Neuronal stem cell (in vitro differentiated cells): ENCODE measurements around the gene NOP16.
A peak's percentile ranks its signal among the peaks of the same experiment; 100 is the strongest.

ENCODE experiments used
- DNase-seq: peaks from one replicate; pipeline ENCODE4 v3.0.0-alpha.2; 2013; ENCODE audit warnings: low spot score
- H2AFZ ChIP-seq: one replicate; pipeline ENCODE4 v1.6.1; 2013; ENCODE audit warnings: mild to moderate bottlenecking, low read length, inconsistent platforms
- H2AK5ac ChIP-seq: 2 replicates; pipeline ENCODE4 v1.6.1; 2013; ENCODE audit warnings: low read depth, mild to moderate bottlenecking, inconsistent platforms, low read length, moderate library complexity, mixed read lengths
- H2BK120ac ChIP-seq: 2 replicates; pipeline ENCODE4 v1.6.1; 2013; ENCODE audit warnings: low read depth, mild to moderate bottlenecking, inconsistent platforms, low read length, moderate library complexity, mixed read lengths
- H2BK12ac ChIP-seq: one replicate; pipeline ENCODE4 v1.6.1; 2013; ENCODE audit warnings: low read length, inconsistent platforms
- H2BK15ac ChIP-seq: 2 replicates; pipeline ENCODE4 v1.6.1; 2013; ENCODE audit warnings: mild to moderate bottlenecking, low read length, inconsistent platforms, mixed read lengths
- H2BK5ac ChIP-seq: one replicate; pipeline ENCODE4 v1.6.1; 2013; ENCODE audit warnings: inconsistent platforms, mild to moderate bottlenecking, low read length, moderate library complexity
- H3K14ac ChIP-seq: one replicate; pipeline ENCODE4 v1.6.1; 2013; ENCODE audit warnings: low read length, inconsistent platforms
- H3K18ac ChIP-seq: 2 replicates; pipeline ENCODE4 v1.6.1; 2013; ENCODE audit warnings: low read length, inconsistent platforms
- H3K23ac ChIP-seq: 2 replicates; pipeline ENCODE4 v1.6.1; 2013; ENCODE audit warnings: low read depth, mild to moderate bottlenecking, mixed read lengths, low read length, inconsistent platforms; ENCODE audit not compliant: poor library complexity
- H3K27ac ChIP-seq: replicated peaks from 3 replicates; pipeline ENCODE4 v1.5.1; 2013; ENCODE audit warnings: low read length, inconsistent platforms
- H3K27me3 ChIP-seq, 3 experiments: 2 replicates each; pipeline ENCODE4 v1.6.1; 2013; ENCODE audit warnings: low read length in 3 of 3, mild to moderate bottlenecking in 2 of 3, inconsistent platforms in 1 of 3, low read depth in 1 of 3, mixed read lengths in 1 of 3, moderate library complexity in 1 of 3; ENCODE audit not compliant: control insufficient read depth in 3 of 3, insufficient read depth in 3 of 3
- H3K36me3 ChIP-seq, 2 donors: replicated peaks in 1 of 2; 2 replicates each; pipeline ENCODE4 v1.6.1; 2013; ENCODE audit warnings: low read length in 2 of 2; ENCODE audit not compliant: control insufficient read depth in 2 of 2, insufficient read depth in 2 of 2
- H3K4ac ChIP-seq: 2 replicates; pipeline ENCODE4 v1.6.1; 2013; ENCODE audit warnings: inconsistent platforms, mild to moderate bottlenecking, low read length, moderate library complexity
- H3K4me1 ChIP-seq, 2 donors: 1 replicate in 1 of 2; 2 replicates in 1 of 2; pipeline ENCODE4 v1.6.1; 2013; ENCODE audit warnings: low read length in 2 of 2, low read depth in 1 of 2; ENCODE audit not compliant: control insufficient read depth in 2 of 2, insufficient read depth in 1 of 2
- H3K4me2 ChIP-seq: one replicate; pipeline ENCODE4 v1.6.1; 2013; ENCODE audit warnings: mild to moderate bottlenecking, low read length, inconsistent platforms; ENCODE audit not compliant: insufficient read depth, poor library complexity, severe bottlenecking
- H3K4me3 ChIP-seq, 2 donors: 2 replicates each; pipeline ENCODE4 v1.5.1; 2013; ENCODE audit warnings: low read length in 2 of 2, mild to moderate bottlenecking in 2 of 2, inconsistent platforms in 1 of 2, moderate library complexity in 1 of 2
- H3K79me1 ChIP-seq: one replicate; pipeline ENCODE4 v1.6.1; 2013; ENCODE audit warnings: low read depth, mild to moderate bottlenecking, inconsistent platforms, low read length, moderate library complexity
- H3K9ac ChIP-seq: one replicate; pipeline ENCODE4 v1.6.1; 2013; ENCODE audit warnings: mild to moderate bottlenecking, low read depth, low read length, inconsistent platforms; ENCODE audit not compliant: poor library complexity
- H3K9me3 ChIP-seq, 2 donors: replicated peaks in 1 of 2; 2 replicates each; pipeline versions ENCODE3 to v1.6.1; 2013; ENCODE audit warnings: low read length in 2 of 2, mild to moderate bottlenecking in 2 of 2, inconsistent platforms in 1 of 2, low read depth in 1 of 2, mixed read lengths in 1 of 2, moderate library complexity in 1 of 2; ENCODE audit not compliant: control insufficient read depth in 2 of 2, insufficient read depth in 1 of 2
- H4K8ac ChIP-seq: one replicate; pipeline ENCODE4 v1.6.1; 2013; ENCODE audit warnings: low read depth, mild to moderate bottlenecking, inconsistent platforms, low read length, moderate library complexity
- H4K91ac ChIP-seq: one replicate; pipeline ENCODE4 v1.6.1; 2013; ENCODE audit warnings: low read length, low read depth, mild to moderate bottlenecking, inconsistent platforms; ENCODE audit not compliant: poor library complexity
- WGBS, 2 donors: extraction: QIAGEN DNeasy Blood & Tissue Kit; methylation state at CpG; one replicate each; pipeline ENCODE4 v1.1.7; 2013; ENCODE audit warnings: missing lambda C conversion rate in 2 of 2, mixed read lengths in 1 of 2; ENCODE audit not compliant: insufficient read length in 2 of 2, insufficient replicate concordance in 1 of 2; ENCODE audit errors: extremely low coverage in 2 of 2; 5-methylcytosine and 5-hydroxymethylcytosine counted together

Gene NOP16

DNA sequence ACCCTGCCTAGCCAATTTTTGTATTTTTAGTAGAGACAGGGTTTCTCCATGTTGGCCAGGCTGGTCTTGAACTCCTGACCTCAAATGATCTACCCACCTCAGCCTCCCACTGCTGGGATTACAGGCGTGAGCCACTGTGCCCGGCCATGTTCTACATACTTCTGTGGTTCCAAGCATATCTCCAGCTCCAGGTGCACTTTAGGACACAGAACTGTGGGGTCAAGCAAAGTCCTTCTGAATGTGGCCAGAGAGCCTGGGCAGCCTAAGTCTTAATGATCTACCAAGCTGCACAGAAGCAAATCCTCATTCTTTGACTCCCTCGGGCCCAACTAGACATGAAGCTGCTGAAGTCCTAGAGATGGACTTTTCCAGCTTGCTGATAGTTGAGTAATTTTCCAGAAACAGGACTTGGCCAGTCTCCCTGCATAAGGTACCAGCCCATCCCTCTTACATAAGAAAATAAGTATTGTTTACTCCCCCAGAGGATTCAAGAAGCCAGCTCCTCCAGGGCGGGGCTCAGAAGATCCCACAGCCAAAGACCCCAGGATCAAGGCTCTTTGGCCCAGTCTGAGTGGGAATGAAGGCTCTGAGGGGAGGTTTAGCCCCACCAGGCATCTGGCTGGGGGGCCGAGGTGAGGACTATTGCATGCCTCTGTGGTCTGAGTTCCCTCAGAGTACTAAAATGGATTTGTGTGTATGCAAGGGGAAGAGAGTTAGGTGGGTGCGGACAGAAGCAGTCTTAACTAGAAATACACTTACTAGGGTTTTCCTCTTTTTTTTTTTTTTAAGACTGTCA, 19.3 kb upstream of the NOP16 start:
- DNase-seq: no peak
- Histone ChIP-seq H3K79me1 (no peaks in the 10 kb centered on the region), H3K4me3 (no peak overlapping the region), H3K4ac (no peak overlapping the region), H3K4me2 (no peak overlapping the region), H3K18ac (no peak overlapping the region), H2BK120ac (no peak overlapping the region), H2AFZ (no peak overlapping the region), H3K9me3 (no peaks in the 10 kb centered on the region), H3K23ac (no peak overlapping the region), H3K27me3 (no peaks in the 10 kb centered on the region), H3K4me1 (peaks cover 0 to 2% of the 10 kb centered on the region in 2 donors), H3K14ac (no peak overlapping the region), H2BK12ac (no peak overlapping the region), H3K36me3 (peaks cover 1 to 13% of the 10 kb centered on the region in 2 donors), H2BK15ac (no peak overlapping the region), H2BK5ac (no peak overlapping the region), H4K8ac (no peak overlapping the region), H3K9ac (no peak overlapping the region), H2AK5ac (no peak overlapping the region), H4K91ac (no peak overlapping the region), H3K27ac (no peak overlapping the region)
- no CpG with 5 or more reads among the region's 6 CpGs for WGBS, 2 donors

DNA sequence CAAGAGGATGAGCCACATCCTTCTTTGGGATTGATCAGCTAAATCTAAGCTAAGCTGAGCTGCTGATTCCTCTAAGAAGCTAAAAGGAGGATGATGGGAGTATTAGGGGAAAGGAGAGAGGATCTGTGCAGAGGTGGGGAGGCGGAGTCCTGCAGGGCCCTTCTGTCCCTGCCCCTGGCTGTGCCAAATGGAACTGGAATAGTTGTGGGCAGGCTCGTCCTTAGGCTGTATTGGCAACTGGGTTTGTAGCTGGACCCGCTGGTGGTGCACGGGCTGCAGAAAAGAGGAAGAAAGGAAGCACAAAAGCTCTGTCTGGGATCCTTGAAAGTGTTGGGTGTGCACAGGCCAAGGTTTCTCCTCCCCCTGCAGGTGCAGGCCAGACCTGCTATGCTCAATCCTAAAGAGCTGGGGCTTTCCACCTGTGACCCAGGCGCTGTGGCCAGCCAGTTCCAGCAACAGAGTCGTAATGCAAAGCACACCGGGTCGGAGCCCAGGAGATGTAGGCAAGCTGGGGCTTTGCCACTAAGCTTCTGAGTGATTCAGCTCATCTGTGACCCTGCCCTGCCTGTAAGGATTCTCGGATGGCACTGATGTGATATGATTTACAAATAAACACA, 18.1 kb upstream of the NOP16 start:
- H3K4me3 ChIP-seq: no peak overlapping the region
- H3K23ac ChIP-seq: no peak overlapping the region
- no peaks in the 10 kb centered on the region for H3K27me3 ChIP-seq
- DNase-seq: no peak
- H3K36me3 ChIP-seq: peaks cover 1 to 13% of the 10 kb centered on the region in 2 donors
- no peak overlapping the region for H3K4me2 ChIP-seq
- H4K8ac ChIP-seq: no peak overlapping the region
- no peak overlapping the region for H2AK5ac ChIP-seq
- no peaks in the 10 kb centered on the region for H3K9me3 ChIP-seq
- no peak overlapping the region for H3K9ac ChIP-seq
- H4K91ac ChIP-seq: no peak overlapping the region
- H2BK12ac ChIP-seq: no peak overlapping the region
- H3K79me1 ChIP-seq: no peaks in the 10 kb centered on the region
- peaks cover 0 to 2% of the 10 kb centered on the region in 2 donors for H3K4me1 ChIP-seq
- H3K4ac ChIP-seq: no peak overlapping the region
- no peak overlapping the region for H2BK120ac ChIP-seq
- H2BK5ac ChIP-seq: no peak overlapping the region
- H3K14ac ChIP-seq: no peak overlapping the region
- H2AFZ ChIP-seq: no peak overlapping the region
- H2BK15ac ChIP-seq: no peak overlapping the region
- H3K27ac ChIP-seq: no peak overlapping the region
- H3K18ac ChIP-seq: no peak overlapping the region
- WGBS, 2 donors: no CpG with 5 or more reads among the region's 9 CpGs

DNA sequence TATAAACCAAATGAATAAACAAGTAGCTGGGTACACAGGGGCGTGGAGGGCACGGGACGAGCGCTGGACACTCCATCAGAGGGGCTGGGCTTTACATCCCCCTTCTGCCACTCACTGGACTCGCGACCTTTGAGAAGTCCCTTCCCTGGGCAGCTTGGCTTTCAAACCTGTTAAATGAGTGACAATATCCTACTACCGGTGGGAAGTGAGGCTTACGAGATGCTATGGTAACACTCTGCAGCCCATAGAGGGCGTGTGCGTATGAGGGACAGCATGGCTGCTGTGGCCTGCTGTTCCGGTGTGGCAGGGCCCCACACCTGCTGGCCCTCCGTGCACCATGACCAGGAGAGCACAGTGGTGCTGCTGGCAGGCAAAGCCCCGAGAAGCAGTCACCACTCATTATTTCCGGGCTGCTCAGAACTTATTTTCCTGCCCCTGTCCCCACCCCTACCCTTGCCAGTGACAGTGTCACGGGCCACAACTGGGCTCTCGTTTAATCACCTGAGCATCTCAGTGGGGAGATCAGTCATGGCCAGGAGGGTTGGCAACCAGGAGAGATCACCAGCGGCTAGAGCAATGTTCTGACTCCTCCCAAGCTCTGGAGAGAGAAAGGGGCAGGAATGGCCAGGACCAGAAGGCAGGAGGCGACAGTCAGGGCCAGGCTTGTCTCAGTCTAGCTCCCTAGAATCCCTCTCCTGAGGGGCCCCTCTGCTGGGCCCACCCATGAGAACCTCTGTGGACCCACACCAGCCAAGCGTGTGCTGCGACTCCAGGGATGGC, 17.4 kb upstream of the NOP16 start:
- H4K8ac ChIP-seq: peak overlapping the region; percentile 30
- no peak overlapping the region for H3K4ac ChIP-seq
- peaks cover 0 to 2% of the 10 kb centered on the region in 2 donors for H3K4me1 ChIP-seq
- no peak overlapping the region for H3K4me3 ChIP-seq
- H3K14ac ChIP-seq: no peak overlapping the region
- no peak overlapping the region for H2BK15ac ChIP-seq
- H3K36me3 ChIP-seq: peaks cover 1 to 13% of the 10 kb centered on the region in 2 donors
- no peak overlapping the region for H2BK12ac ChIP-seq
- H3K27me3 ChIP-seq: no peaks in the 10 kb centered on the region
- H3K18ac ChIP-seq: no peak overlapping the region
- WGBS, 2 donors: no CpG with 5 or more reads among the region's 20 CpGs
- no peak overlapping the region for H4K91ac ChIP-seq
- H2AK5ac ChIP-seq: no peak overlapping the region
- H3K23ac ChIP-seq: no peak overlapping the region
- H3K4me2 ChIP-seq: no peak overlapping the region
- DNase-seq: no peak
- H3K9me3 ChIP-seq: no peaks in the 10 kb centered on the region
- H2AFZ ChIP-seq: no peak overlapping the region
- H3K9ac ChIP-seq: no peak overlapping the region
- no peaks in the 10 kb centered on the region for H3K79me1 ChIP-seq
- no peak overlapping the region for H3K27ac ChIP-seq
- H2BK5ac ChIP-seq: no peak overlapping the region
- H2BK120ac ChIP-seq: no peak overlapping the region
